ENCODE data around the gene URAD. TPM values are rescaled to one million over a fixed set of nuclear protein-coding genes. Genes with fewer than 3 reads are reported as not detected.
"Not testable (repeated sequence)": the region's sequence is repeated elsewhere in the genome, so short reads cannot be mapped to it uniquely, and the experiment has no call there.

URAD gene
- total and polyA plus RNA-seq, 8 donors, result not detected

DNA sequence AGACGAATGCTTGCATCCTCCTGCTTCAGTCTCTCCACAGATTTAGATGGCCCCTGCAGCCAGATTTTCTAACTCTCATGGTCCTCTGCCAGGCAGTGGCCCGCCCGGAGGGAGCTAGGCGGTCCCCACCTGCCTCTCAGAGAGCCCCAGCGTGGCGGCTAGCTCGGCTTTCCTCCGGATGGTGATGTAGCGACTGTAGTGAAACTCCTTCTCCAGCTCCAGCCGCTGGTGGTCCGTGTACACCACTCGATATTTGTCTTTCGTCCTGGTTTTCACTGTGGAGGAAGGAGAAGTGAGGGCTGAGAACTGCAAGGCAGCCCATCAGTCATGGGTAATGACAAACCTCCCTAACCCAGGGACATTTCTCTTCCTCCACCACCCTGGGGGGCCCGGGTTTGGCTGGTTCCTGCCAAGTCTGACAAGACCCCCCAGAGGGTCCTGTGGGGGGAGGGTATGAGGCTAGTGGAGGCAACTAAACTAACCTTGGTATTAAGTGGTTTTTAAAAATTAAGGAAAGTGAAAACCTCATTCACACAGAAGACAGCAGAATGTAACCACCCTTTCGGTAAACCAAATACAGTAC, 23.7 kb downstream of the URAD start:
- TF ChIP-seq CTCF (IDR thresholded peaks at IDR 0.05), result no peak
- H3K36me3 ChIP-seq, result no peaks in the 10 kb centered on the region
- H3K9me3 ChIP-seq, result no peaks in the 10 kb centered on the region
- H3K4me3 ChIP-seq, result no peak overlapping the region
- no peak for ATAC-seq
- peaks cover 96 to 100% of the 10 kb centered on the region in 2 donors for H3K27me3 ChIP-seq
- DNase-seq, result no peak
- no peak overlapping the region for H3K27ac ChIP-seq
- intact Hi-C loops (cut with DNase I), result no loop called here
- peaks cover 11 to 46% of the 10 kb centered on the region in 2 donors for H3K4me1 ChIP-seq

DNA sequence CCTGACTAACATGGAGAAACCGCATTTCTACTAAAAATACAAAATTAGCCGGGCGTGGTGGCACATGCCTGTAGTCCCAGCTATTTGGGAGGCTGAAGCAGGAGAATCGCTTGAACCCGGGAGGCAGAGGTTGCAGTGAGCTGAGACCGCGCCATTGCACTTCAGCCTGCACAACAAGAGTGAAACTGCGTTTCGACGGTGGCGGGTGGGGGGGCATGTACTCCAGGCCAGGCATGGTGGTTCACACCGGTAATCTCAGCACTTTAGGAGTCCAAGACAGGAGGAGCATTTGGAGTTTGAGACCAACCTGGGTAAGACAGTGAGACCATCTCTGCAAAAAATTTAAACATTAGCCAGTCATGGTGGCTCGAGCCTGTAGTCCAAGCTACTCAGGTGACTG, 24.3 kb downstream of the URAD start:
- DNase-seq; H3K36me3 ChIP-seq; H3K4me3 ChIP-seq; H3K27ac ChIP-seq; intact Hi-C loops (cut with DNase I); H3K9me3 ChIP-seq; ATAC-seq: not testable (repeated sequence)
- Histone ChIP-seq H3K27me3 (peaks cover 96 to 100% of the 10 kb centered on the region in 2 donors), H3K4me1 (peaks cover 13 to 46% of the 10 kb centered on the region in 2 donors)

GRCh38 chr13:27963491-27963890, 25.0 kb downstream of the URAD start:
- Histone ChIP-seq H3K27ac (no peak overlapping the region), H3K27me3 (peaks cover 96 to 100% of the 10 kb centered on the region in 2 donors), H3K36me3 (no peaks in the 10 kb centered on the region), H3K9me3 (no peaks in the 10 kb centered on the region), H3K4me3 (no peak overlapping the region), H3K4me1 (peaks cover 13 to 39% of the 10 kb centered on the region in 2 donors)
- DNase-seq, result no peak
- intact Hi-C loops (cut with DNase I), result no loop called here
- no peak for TF ChIP-seq CTCF (IDR thresholded peaks at IDR 0.05)
- no peak for ATAC-seq

DNA sequence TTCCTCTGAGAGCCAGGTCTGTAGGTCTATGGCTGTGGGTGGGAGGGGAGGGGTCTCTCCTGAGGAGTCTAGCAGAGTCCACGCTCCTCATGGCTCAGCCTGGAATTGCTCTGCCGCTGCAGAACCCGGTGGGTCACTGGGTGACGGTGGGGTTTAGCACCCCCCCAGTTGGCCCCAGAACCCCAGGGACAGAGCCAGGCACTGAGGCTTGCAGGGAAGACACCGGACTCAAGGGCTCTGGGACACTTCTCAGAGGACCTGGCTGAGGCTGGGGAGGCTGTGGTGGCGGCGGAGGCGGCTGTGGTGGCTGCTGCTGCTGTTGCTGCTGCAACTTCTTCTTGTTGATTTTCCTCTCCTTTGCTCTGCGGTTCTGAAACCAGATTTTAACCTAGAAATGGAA, 25.5 kb downstream of the URAD start:
- intact Hi-C loops (cut with DNase I), result no loop called here

DNA sequence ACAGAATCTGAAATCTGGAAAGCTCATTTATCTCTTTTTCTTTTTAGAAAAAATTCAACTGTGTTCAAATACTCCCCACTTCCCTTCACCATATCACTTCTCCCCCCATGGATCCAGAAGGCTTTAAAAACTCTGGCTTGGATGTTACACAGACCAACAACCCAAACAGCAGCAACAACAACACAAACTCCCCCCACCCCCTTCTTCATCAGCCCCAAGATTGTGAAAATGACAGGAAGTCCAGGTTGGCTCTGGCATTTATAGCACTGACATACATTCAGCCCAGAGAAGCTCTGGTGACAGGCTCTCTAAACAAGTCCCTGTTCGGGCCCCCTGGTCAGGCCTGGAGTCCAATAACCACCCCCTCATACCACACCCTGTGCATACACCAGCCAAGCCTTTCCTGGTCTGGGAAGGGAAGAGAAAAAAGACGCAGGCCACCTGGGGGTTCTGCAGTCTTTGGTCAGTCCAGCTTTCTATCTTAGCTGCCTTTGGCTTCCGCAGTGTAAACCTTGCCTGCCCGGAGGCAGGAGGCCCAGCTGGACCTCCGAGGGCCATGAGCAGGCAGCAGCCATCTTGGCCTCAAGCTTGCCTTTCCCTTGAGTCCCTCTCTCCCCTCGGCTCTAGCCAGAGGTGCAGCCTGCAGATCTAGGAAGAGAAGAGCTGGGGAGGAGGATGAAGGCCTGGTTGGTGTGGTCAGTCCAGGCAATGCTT, 26.2 kb downstream of the URAD start:
- no peak for TF ChIP-seq CTCF (IDR thresholded peaks at IDR 0.05)
- Histone ChIP-seq H3K36me3 (no peaks in the 10 kb centered on the region), H3K4me3 (no peak overlapping the region), H3K9me3 (no peaks in the 10 kb centered on the region), H3K27ac (no peak overlapping the region), H3K27me3 (peaks cover 96 to 100% of the 10 kb centered on the region in 2 donors), H3K4me1 (peaks cover 13 to 27% of the 10 kb centered on the region in 2 donors)
- ATAC-seq (no peak), DNase-seq (no peak)
- intact Hi-C loops (cut with DNase I), result no loop called here

More for the DNA sequence above, 25.5 kb downstream of the URAD start:
- no peaks in the 10 kb centered on the region for H3K36me3 ChIP-seq
- TF ChIP-seq CTCF (IDR thresholded peaks at IDR 0.05), result no peak
- H3K4me3 ChIP-seq, result no peak overlapping the region
- peaks cover 96 to 100% of the 10 kb centered on the region in 2 donors for H3K27me3 ChIP-seq
- peaks cover 13 to 34% of the 10 kb centered on the region in 2 donors for H3K4me1 ChIP-seq
- DNase-seq (no peak), ATAC-seq (no peak)
- H3K27ac ChIP-seq, result no peak overlapping the region
- no peaks in the 10 kb centered on the region for H3K9me3 ChIP-seq

Measured in left lung (tissue), 10 donors.